HepG2 (cell line): ENCODE measurements around the gene C1orf21. TPM values are rescaled to one million over a fixed set of nuclear protein-coding genes. Genes with fewer than 3 reads are reported as not detected.

Experiments
- ATAC-seq: fragments of 200-7000 bp; cut with Tn5 transposase; 3 replicates; pipeline ENCODE4 v1.9.1; 2020; ENCODE audit warnings: mild to moderate bottlenecking, moderate library complexity
- BruUV-seq: library from RNA; stranded (reverse); fragments of 400-500 nt; replicated peaks from 2 replicates; lab custom pipeline; 2021; lab: Mats Ljungman, UMichigan
- CTCF ChIA-PET: fragments of 300-600 bp; formaldehyde crosslinking; extraction: SDS; loops from one replicate; lab custom pipeline; 2021; ENCODE audit warnings: low total read pairs, inconsistent platforms, low intra/inter-chr PET ratio; lab: Yijun Ruan, JAX
- POLR2A ChIA-PET: fragments of 350-600 bp; sonication (Branson Sonifier 250); formaldehyde crosslinking; loops from one replicate; lab custom pipeline; 2020; ENCODE audit warnings: antibody characterized with exemption, inconsistent platforms; lab: Yijun Ruan, JAX
- DNase-seq: peaks from one replicate; pipeline ENCODE4 v3.0.0-alpha.2; 2015; ENCODE audit warnings: low spot score
- FAIRE-seq: peaks from 3 replicates; lab custom pipeline; 2011; peaks lifted over from hg19 to GRCh38; lab: Jason Lieb, UNC
- H2AFZ ChIP-seq: one replicate; pipeline ENCODE4 v1.6.1; 2011; ENCODE audit warnings: low read length, inconsistent platforms
- H3K27ac ChIP-seq: fragments of 300-600 bp; 3 replicates; pipeline ENCODE4 v1.8.0; 2011; ENCODE audit warnings: mixed run types, mild to moderate bottlenecking, mixed read lengths, low read length, inconsistent platforms; ENCODE audit not compliant: insufficient read depth; ENCODE audit errors: extremely low read length
- H3K27me3 ChIP-seq, 2 experiments: fragments of 200-600 bp in 1 of 2; 2 replicates in 1 of 2; 3 replicates in 1 of 2; pipeline versions ENCODE4 v1.6.0 to v1.8.0; 2011; ENCODE audit warnings: low read length in 2 of 2, mild to moderate bottlenecking in 2 of 2, moderate library complexity in 2 of 2, inconsistent platforms in 1 of 2; ENCODE audit not compliant: insufficient read depth in 2 of 2, control insufficient read depth in 1 of 2
- H3K36me3 ChIP-seq, 2 experiments: fragments of 200-600 bp in 1 of 2; replicated peaks in 1 of 2; 2 replicates in 1 of 2; 3 replicates in 1 of 2; pipeline versions ENCODE4 v1.5.1 to v1.8.0; 2011; ENCODE audit warnings: low read length in 2 of 2, inconsistent platforms in 1 of 2; ENCODE audit not compliant: insufficient read depth in 2 of 2, control insufficient read depth in 1 of 2
- H3K4me1 ChIP-seq: 2 replicates; pipeline ENCODE4 v1.5.1; 2012; ENCODE audit warnings: low read length, inconsistent platforms; ENCODE audit not compliant: insufficient read depth
- H3K4me2 ChIP-seq: 2 replicates; pipeline ENCODE4 v1.6.0; 2011; ENCODE audit warnings: low read depth, low read length, inconsistent platforms
- H3K4me3 ChIP-seq, 3 experiments: fragments of 200-600 bp in 1 of 3; sonication (generic), shearing (Covaris generic) in 1 of 3; replicated peaks in 1 of 3; 2 replicates each; pipeline ENCODE4 v1.5.1; 2011 to 2016; ENCODE audit warnings: low read length in 3 of 3, inconsistent platforms in 2 of 3, low read depth in 2 of 3, mild to moderate bottlenecking in 2 of 3, control low read depth in 1 of 3, mixed read lengths in 1 of 3; ENCODE audit not compliant: insufficient read depth in 1 of 3
- H3K79me2 ChIP-seq: one replicate; pipeline ENCODE4 v1.6.1; 2011; ENCODE audit warnings: low read length, inconsistent platforms; ENCODE audit not compliant: insufficient read depth
- H3K9ac ChIP-seq: 2 replicates; pipeline ENCODE4 v1.6.0; 2011; ENCODE audit warnings: mild to moderate bottlenecking, low read depth, low read length, inconsistent platforms; ENCODE audit not compliant: insufficient read depth
- H3K9me3 ChIP-seq: 2 replicates; pipeline ENCODE4 v1.5.1; 2012; ENCODE audit warnings: mild to moderate bottlenecking, low read length
- H4K20me1 ChIP-seq: 2 replicates; pipeline ENCODE4 v1.6.0; 2011; ENCODE audit warnings: inconsistent platforms, mild to moderate bottlenecking, low read length, moderate library complexity; ENCODE audit not compliant: insufficient read depth
- ARNT ChIP-seq: fragments of 450-650 bp; IDR thresholded peaks from 2 replicates; pipeline ENCODE4 v1.6.1; 2017
- GTF3A ChIP-seq: sonication (generic); formaldehyde crosslinking; conservative IDR thresholded peaks from 2 replicates; pipeline ENCODE4 v1.4.0; 2020; ENCODE audit warnings: mild to moderate bottlenecking, missing genetic modification reagents
- NR2F2 ChIP-seq: IDR thresholded peaks from 2 replicates; pipeline ENCODE4 v1.6.1; 2012; ENCODE audit warnings: low read depth, inconsistent platforms, borderline replicate concordance
- ONECUT2 ChIP-seq: sonication (generic); formaldehyde crosslinking; IDR thresholded peaks from 2 replicates; pipeline ENCODE4 v1.4.0; 2020; ENCODE audit warnings: missing genetic modification reagents
- SATB2 ChIP-seq: sonication (generic); formaldehyde crosslinking; IDR thresholded peaks from 2 replicates; pipeline ENCODE4 v1.5.0; 2020; ENCODE audit warnings: missing genetic modification reagents
- ZNF512B ChIP-seq: sonication (generic); formaldehyde crosslinking; IDR thresholded peaks from 2 replicates; pipeline ENCODE4 v1.5.1; 2020; ENCODE audit warnings: missing genetic modification reagents, mild to moderate bottlenecking, borderline replicate concordance
- ZNF530 ChIP-seq: sonication (generic); formaldehyde crosslinking; IDR thresholded peaks from 2 replicates; pipeline ENCODE4 v1.5.0; 2020; ENCODE audit warnings: low read depth, mild to moderate bottlenecking, missing genetic modification reagents
- ZSCAN30 ChIP-seq: sonication (generic); formaldehyde crosslinking; IDR thresholded peaks from 2 replicates; pipeline ENCODE4 v1.5.0; 2020; ENCODE audit warnings: mild to moderate bottlenecking, missing genetic modification reagents
- WGBS: methylation state at CpG from one replicate; pipeline ENCODE4 v1.1.6; 2017; ENCODE audit warnings: low lambda C conversion rate; 5-methylcytosine and 5-hydroxymethylcytosine counted together
- in situ Hi-C: cut with HindIII; loops from 2 replicates; pipeline ENCODE4 v1.10.0; 2017; ENCODE audit warnings: low pct_unique_long_range_greater_than_20kb; ENCODE audit not compliant: extremely low pct_ligation_motif_present
- intact Hi-C: fragments of 100-400 bp; cut with micrococcal nuclease; formaldehyde crosslinking; loops from one replicate; pipeline ENCODE4 v1.10.0; 2022; ENCODE audit not compliant: unreplicated experiment
- polyA plus RNA-seq, 8 experiments: library from polyadenylated mRNA; depleted of rRNA in 3 of 8; stranded (reverse) in 7 of 8; unstranded in 1 of 8; fragments of >200 nt; fragmentation: Illumina TruSeq in 4 of 8; extraction: Trizol in 4 of 8; gene quantifications; 2 replicates each; pipeline versions ENCODE4 v1.2.1 to v1.2.3, GENCODE V29; 2011 to 2016; ENCODE audit warnings: low read depth in 4 of 8, missing spikeins in 1 of 8, mixed read lengths in 1 of 8; ENCODE audit not compliant: insufficient read depth in 1 of 8
- total RNA-seq, 5 experiments: library from RNA; depleted of rRNA; stranded (reverse); fragments of >200 nt; fragmentation: Illumina TruSeq; extraction: Trizol; gene quantifications; 2 replicates each; pipeline ENCODE4 v1.2.3, GENCODE V29; 2016; ENCODE audit warnings: low read depth in 1 of 5
- TF ChIP-seq, protein P1 (sequence below): sonication (generic); formaldehyde crosslinking; IDR thresholded peaks from 2 replicates; pipeline ENCODE4 v1.5.0; 2020; ENCODE audit warnings: mild to moderate bottlenecking, missing genetic modification reagents, borderline replicate concordance

Gene C1orf21
- total and polyA plus RNA-seq, 2 of the 13 experiments (the other 11 are each of a cell fraction or from before 2014, with no cell fraction given) = not detected

DNA sequence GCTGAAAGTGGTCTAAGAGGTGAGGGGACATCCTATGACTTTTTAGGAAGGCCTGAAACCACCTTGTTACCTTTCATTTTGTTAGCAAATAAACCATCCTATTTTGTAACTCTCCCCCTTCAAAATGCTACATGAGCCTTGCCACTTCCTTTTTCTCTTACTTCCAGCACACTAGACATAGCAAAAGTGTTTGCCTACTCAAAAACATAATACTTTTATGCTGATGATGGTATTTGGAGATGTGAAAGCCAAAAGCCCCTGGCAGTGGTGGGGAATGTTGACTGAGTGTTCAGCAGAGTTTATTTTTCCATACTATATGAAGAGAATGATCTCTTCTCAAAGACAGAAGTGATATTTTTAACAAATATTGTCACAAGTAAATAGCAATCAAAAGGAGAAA lies 233.6 kb downstream of the C1orf21 start:
- no peak for FAIRE-seq
- intact Hi-C loops = no loop called here
- no peak overlapping the region for H3K27ac ChIP-seq
- TF ChIP-seq ONECUT2 (CRISPR knock-in tag) (no peak), SATB2 (CRISPR knock-in tag) (no peak), ARNT (no peak)
- CTCF ChIA-PET = no interaction called here
- POLR2A ChIA-PET = no interaction called here
- in situ Hi-C loops = no loop called here
- no TSS peak for BruUV-seq
- peaks cover 0 to 17% of the 10 kb centered on the region in 2 experiments; a peak in 2 of 5 replicates for H3K27me3 ChIP-seq
- no peak overlapping the region for H2AFZ ChIP-seq
- no peak overlapping the region for H3K9ac ChIP-seq
- no peaks in the 10 kb centered on the region for H3K4me1 ChIP-seq
- no peaks in the 10 kb centered on the region for H3K36me3 ChIP-seq
- H3K9me3 ChIP-seq = no peaks in the 10 kb centered on the region
- ATAC-seq = no peak
- H3K4me2 ChIP-seq = no peak overlapping the region
- no peak overlapping the region for H3K4me3 ChIP-seq
- no peaks in the 10 kb centered on the region for H4K20me1 ChIP-seq
- DNase-seq = no peak
- no peaks in the 10 kb centered on the region for H3K79me2 ChIP-seq

DNA sequence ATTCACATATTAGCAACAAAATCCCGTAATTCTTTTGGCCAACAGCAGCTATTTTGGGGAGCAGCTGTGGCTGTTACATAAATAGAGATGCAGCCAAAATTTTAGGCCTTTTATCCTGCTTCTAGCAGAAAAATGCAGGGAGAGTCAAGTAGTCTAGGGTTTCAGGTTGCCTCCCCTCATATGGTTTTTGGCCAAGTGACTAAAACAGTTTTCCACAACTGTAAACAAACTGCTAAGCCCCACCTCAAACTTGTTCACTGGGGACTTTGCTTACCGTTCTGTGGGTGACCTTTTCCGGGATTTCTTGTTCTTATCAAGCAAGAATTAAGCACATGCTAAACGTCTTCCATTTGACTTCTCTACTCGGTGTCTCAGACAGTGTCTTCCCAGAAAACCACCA lies 234.4 kb downstream of the C1orf21 start:
- in situ Hi-C loops (no loop called here), intact Hi-C loops (no loop called here)
- CTCF ChIA-PET = no interaction called here
- FAIRE-seq (no peak), ATAC-seq (no peak), DNase-seq (no peak)
- Histone ChIP-seq H2AFZ (no peak overlapping the region), H3K27me3 (peaks cover 0 to 24% of the 10 kb centered on the region in 2 experiments; a peak in 2 of 5 replicates), H3K36me3 (no peaks in the 10 kb centered on the region), H3K9me3 (no peaks in the 10 kb centered on the region), H4K20me1 (no peaks in the 10 kb centered on the region), H3K4me1 (no peaks in the 10 kb centered on the region), H3K4me3 (no peak overlapping the region), H3K27ac (no peak overlapping the region), H3K9ac (no peak overlapping the region), H3K79me2 (no peaks in the 10 kb centered on the region), H3K4me2 (no peak overlapping the region)
- no TSS peak for BruUV-seq
- WGBS = 4% methylated on average over 5 of the region's 5 CpGs
- POLR2A ChIA-PET = no interaction called here
- TF ChIP-seq ZNF512B (CRISPR knock-in tag) = no peak
- no peak for TF ChIP-seq GTF3A (CRISPR knock-in tag)
- no peak for TF ChIP-seq NR2F2
- TF ChIP-seq, protein P1, sequence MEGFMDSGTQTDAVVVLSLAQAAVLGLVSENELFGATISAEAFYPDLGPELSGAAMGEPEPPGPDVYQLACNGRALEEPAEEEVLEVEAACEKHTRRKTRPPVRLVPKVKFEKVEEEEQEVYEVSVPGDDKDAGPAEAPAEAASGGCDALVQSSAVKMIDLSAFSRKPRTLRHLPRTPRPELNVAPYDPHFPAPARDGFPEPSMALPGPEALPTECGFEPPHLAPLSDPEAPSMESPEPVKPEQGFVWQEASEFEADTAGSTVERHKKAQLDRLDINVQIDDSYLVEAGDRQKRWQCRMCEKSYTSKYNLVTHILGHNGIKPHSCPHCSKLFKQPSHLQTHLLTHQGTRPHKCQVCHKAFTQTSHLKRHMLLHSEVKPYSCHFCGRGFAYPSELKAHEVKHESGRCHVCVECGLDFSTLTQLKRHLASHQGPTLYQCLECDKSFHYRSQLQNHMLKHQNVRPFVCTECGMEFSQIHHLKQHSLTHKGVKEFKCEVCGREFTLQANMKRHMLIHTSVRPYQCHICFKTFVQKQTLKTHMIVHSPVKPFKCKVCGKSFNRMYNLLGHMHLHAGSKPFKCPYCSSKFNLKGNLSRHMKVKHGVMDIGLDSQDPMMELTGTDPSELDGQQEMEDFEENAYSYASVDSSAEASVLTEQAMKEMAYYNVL (CRISPR knock-in tag) = no peak
- no peak for TF ChIP-seq ZNF530 (CRISPR knock-in tag)
- no peak for TF ChIP-seq ZSCAN30 (CRISPR knock-in tag)
